ENCODE measurements around the gene SPATA16.
"Not testable (repeated sequence)": the region's sequence is repeated elsewhere in the genome, so short reads cannot be mapped to it uniquely, and the experiment has no call there.

SPATA16 gene

GRCh38 chr3:172977696-172978095 lies 163.3 kb downstream of the SPATA16 start:
- no peak for DNase-seq (ENCODE audit: extremely low spot score)
- ChIA-PET POLR2A (no interaction called here), CTCF (no interaction called here)
- no peak for TF ChIP-seq TARDBP (IDR thresholded peaks at IDR 0.05)
- TF ChIP-seq NFRKB (IDR thresholded peaks at IDR 0.05), result no peak
- TF ChIP-seq ELF4 (IDR thresholded peaks at IDR 0.05), result no peak
- no peak for TF ChIP-seq FOXA1 (IDR thresholded peaks at IDR 0.05)
- TF ChIP-seq HDGF (IDR thresholded peaks at IDR 0.05; ENCODE audit: borderline replicate concordance), result no peak
- TF ChIP-seq L3MBTL2 (conservative IDR thresholded peaks at IDR 0.05), result no peak
- TF ChIP-seq ZNF384 (IDR thresholded peaks at IDR 0.05), result no peak
- TF ChIP-seq FOXM1 (IDR thresholded peaks at IDR 0.05; ENCODE audit: borderline replicate concordance), result no peak
- no peak for TF ChIP-seq BHLHE40 (IDR thresholded peaks at IDR 0.05; ENCODE audit: borderline replicate concordance)
- TF ChIP-seq FOXK2 (IDR thresholded peaks at IDR 0.05), result no peak
- no peak for TF ChIP-seq SUZ12 (IDR thresholded peaks at IDR 0.05)
- TF ChIP-seq LEF1 (IDR thresholded peaks at IDR 0.05; ENCODE audit: borderline replicate concordance), result no peak
- TF ChIP-seq SP1 (IDR thresholded peaks at IDR 0.05), result no peak
- TF ChIP-seq PKNOX1 (IDR thresholded peaks at IDR 0.05), result no peak
- no peak for TF ChIP-seq ARNT (IDR thresholded peaks at IDR 0.05)

GRCh38 chr3:172974969-172975368 lies 166.1 kb downstream of the SPATA16 start:
- POLR2A ChIA-PET, result no interaction called here
- TF ChIP-seq ARNT (IDR thresholded peaks at IDR 0.05) (no peak), ELF4 (IDR thresholded peaks at IDR 0.05) (no peak), HDGF (IDR thresholded peaks at IDR 0.05; ENCODE audit: borderline replicate concordance) (no peak), FOXM1 (IDR thresholded peaks at IDR 0.05; ENCODE audit: borderline replicate concordance) (no peak), PKNOX1 (IDR thresholded peaks at IDR 0.05) (no peak), SUZ12 (IDR thresholded peaks at IDR 0.05) (no peak)
- DNase-seq (ENCODE audit: extremely low spot score), result no peak
- CTCF ChIA-PET, result no interaction called here

GRCh38 chr3:172973799-172974198 lies 167.2 kb downstream of the SPATA16 start:
- DNase-seq (ENCODE audit: extremely low spot score), result no peak
- no peak for TF ChIP-seq PKNOX1 (IDR thresholded peaks at IDR 0.05)
- no peak for TF ChIP-seq CTBP1 (IDR thresholded peaks at IDR 0.05; ENCODE audit: borderline replicate concordance)
- TF ChIP-seq SUZ12 (IDR thresholded peaks at IDR 0.05), result no peak
- POLR2A ChIA-PET, result no interaction called here
- CTCF ChIA-PET, result no interaction called here

GRCh38 chr3:172972717-172973116 lies 168.3 kb downstream of the SPATA16 start:
- POLR2A ChIA-PET, result no interaction called here
- TF ChIP-seq NFRKB (IDR thresholded peaks at IDR 0.05), result no peak
- TF ChIP-seq ELF4 (IDR thresholded peaks at IDR 0.05), result no peak
- DNase-seq (ENCODE audit: extremely low spot score), result no peak
- CTCF ChIA-PET, result no interaction called here

- DNase-seq (ENCODE audit: extremely low spot score), result no peak
- CTCF ChIA-PET, result no interaction called here
- no peak for TF ChIP-seq FOXK2 (IDR thresholded peaks at IDR 0.05)
- TF ChIP-seq ARNT (IDR thresholded peaks at IDR 0.05), result no peak
- POLR2A ChIA-PET, result no interaction called here
Observed at GRCh38 chr3:172972067-172972466, 169.0 kb downstream of the SPATA16 start.

- no peak for DNase-seq (ENCODE audit: extremely low spot score)
- POLR2A ChIA-PET, result no interaction called here
- CTCF ChIA-PET, result no interaction called here
- TF ChIP-seq NFRKB (IDR thresholded peaks at IDR 0.05), result no peak
- TF ChIP-seq LEF1 (IDR thresholded peaks at IDR 0.05; ENCODE audit: borderline replicate concordance), result no peak
- TF ChIP-seq CTBP1 (IDR thresholded peaks at IDR 0.05; ENCODE audit: borderline replicate concordance), result no peak
- no peak for TF ChIP-seq ARNT (IDR thresholded peaks at IDR 0.05)
- TF ChIP-seq ELF4 (IDR thresholded peaks at IDR 0.05), result no peak
- TF ChIP-seq ZNF384 (IDR thresholded peaks at IDR 0.05), result no peak
- TF ChIP-seq FOXM1 (IDR thresholded peaks at IDR 0.05; ENCODE audit: borderline replicate concordance), result no peak
- no peak for TF ChIP-seq HDGF (IDR thresholded peaks at IDR 0.05; ENCODE audit: borderline replicate concordance)
- TF ChIP-seq FOXK2 (IDR thresholded peaks at IDR 0.05), result no peak
- no peak for TF ChIP-seq PKNOX1 (IDR thresholded peaks at IDR 0.05)
- TF ChIP-seq SUZ12 (IDR thresholded peaks at IDR 0.05), result no peak
- no peak for TF ChIP-seq TARDBP (IDR thresholded peaks at IDR 0.05)
- no peak for TF ChIP-seq SP1 (IDR thresholded peaks at IDR 0.05)
- no peak for TF ChIP-seq L3MBTL2 (conservative IDR thresholded peaks at IDR 0.05)
Observed at GRCh38 chr3:172968646-172969045, 172.4 kb downstream of the SPATA16 start.

GRCh38 chr3:172965256-172965655 lies 175.8 kb downstream of the SPATA16 start:
- no peak for TF ChIP-seq SUZ12 (IDR thresholded peaks at IDR 0.05)
- no peak for TF ChIP-seq HDGF (IDR thresholded peaks at IDR 0.05; ENCODE audit: borderline replicate concordance)
- TF ChIP-seq FOXM1 (IDR thresholded peaks at IDR 0.05; ENCODE audit: borderline replicate concordance), result no peak
- TF ChIP-seq FOXA1 (IDR thresholded peaks at IDR 0.05), result no peak
- TF ChIP-seq L3MBTL2 (conservative IDR thresholded peaks at IDR 0.05), result no peak
- no peak for TF ChIP-seq TARDBP (IDR thresholded peaks at IDR 0.05)
- DNase-seq (ENCODE audit: extremely low spot score), result no peak
- ChIA-PET CTCF (no interaction called here), POLR2A (no interaction called here)

GRCh38 chr3:172960626-172961182 lies 180.3 kb downstream of the SPATA16 start:
- DNase-seq (ENCODE audit: extremely low spot score); CTCF ChIA-PET; POLR2A ChIA-PET: not testable (repeated sequence)
